Measurements from ENCODE around the gene PRELP. TPM values are rescaled to one million over a fixed set of nuclear protein-coding genes. Genes with fewer than 3 reads are reported as not detected.

Gene PRELP
- total RNA-seq, 1 donor from 2014 or later = 128 TPM

GRCh38 chr1:203486618-203487370 lies 11.2 kb downstream of the PRELP start:
- peak overlapping the region in 1 of 2 donors; percentile 25 for H3K4me3 ChIP-seq
- peak overlapping the region; percentile 88 for H3K27ac ChIP-seq
- TF ChIP-seq POLR2A (IDR thresholded peaks at IDR 0.05) = no peak
- no peak for TF ChIP-seq POLR2AphosphoS5 (IDR thresholded peaks at IDR 0.05; ENCODE audit: insufficient read depth in 1 of 2, low read depth in 1 of 2)
- no peak for TF ChIP-seq CTCF (IDR thresholded peaks at IDR 0.05)
- no peaks in the 10 kb centered on the region for H3K27me3 ChIP-seq
- intact Hi-C loops (cut with DNase I) = loop anchor here (5.0 kb wide), 2 partner anchors 44 to 144 kb away; no protein-coding TSS in a partner anchor
- no peak for DNase-seq (ENCODE audit: extremely low spot score in 2 of 2)
- H3K4me1 ChIP-seq = peaks cover 52% of the 10 kb centered on the region
- H3K9me3 ChIP-seq = no peaks in the 10 kb centered on the region
- peaks cover 0 to 15% of the 10 kb centered on the region in 2 donors for H3K36me3 ChIP-seq

GRCh38 chr1:203488539-203488938 lies 12.9 kb downstream of the PRELP start:
- Histone ChIP-seq H3K4me1 (peaks cover 47% of the 10 kb centered on the region), H3K9me3 (no peaks in the 10 kb centered on the region), H3K4me3 (no peak overlapping the region), H3K36me3 (peaks cover 0 to 10% of the 10 kb centered on the region in 2 donors), H3K27me3 (no peaks in the 10 kb centered on the region), H3K27ac (peak overlapping the region; percentile 88)
- no peak for DNase-seq (ENCODE audit: extremely low spot score in 2 of 2)
- TF ChIP-seq POLR2AphosphoS5 (IDR thresholded peaks at IDR 0.05; ENCODE audit: insufficient read depth in 1 of 2, low read depth in 1 of 2) (no peak), CTCF (IDR thresholded peaks at IDR 0.05) (no peak), POLR2A (IDR thresholded peaks at IDR 0.05) (no peak)
- intact Hi-C loops (cut with DNase I) = loop anchor here (5.0 kb wide), 2 partner anchors 46 to 146 kb away; no protein-coding TSS in a partner anchor

DNA sequence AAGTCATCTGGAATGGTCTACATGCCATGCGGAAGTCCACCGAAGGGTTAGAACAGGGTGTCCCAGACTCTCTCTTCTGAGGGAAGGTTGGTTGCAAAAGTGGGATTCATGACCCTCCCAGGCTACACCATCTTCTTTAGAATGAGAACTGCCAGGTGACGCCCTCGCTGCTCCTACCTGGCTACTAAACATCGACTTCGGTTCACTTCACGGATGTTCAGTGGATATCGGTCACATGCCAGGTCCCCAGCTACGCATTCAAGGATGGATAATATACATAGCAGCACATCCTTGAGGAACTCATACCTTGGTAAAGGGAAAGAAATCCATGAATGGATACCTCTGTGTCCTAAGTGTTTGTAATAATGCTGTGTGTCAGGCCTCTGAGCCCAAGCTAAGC lies 15.0 kb downstream of the PRELP start:
- no peak for DNase-seq (ENCODE audit: extremely low spot score in 2 of 2)
- intact Hi-C loops (cut with DNase I) = no loop called here
- Histone ChIP-seq H3K4me3 (no peak overlapping the region), H3K9me3 (no peaks in the 10 kb centered on the region), H3K27me3 (no peaks in the 10 kb centered on the region), H3K4me1 (peaks cover 35% of the 10 kb centered on the region), H3K27ac (no peak overlapping the region), H3K36me3 (no peaks in the 10 kb centered on the region)
- no peak for TF ChIP-seq CTCF (IDR thresholded peaks at IDR 0.05)
- no peak for TF ChIP-seq POLR2AphosphoS5 (IDR thresholded peaks at IDR 0.05; ENCODE audit: insufficient read depth in 1 of 2, low read depth in 1 of 2)
- no peak for TF ChIP-seq POLR2A (IDR thresholded peaks at IDR 0.05)

DNA sequence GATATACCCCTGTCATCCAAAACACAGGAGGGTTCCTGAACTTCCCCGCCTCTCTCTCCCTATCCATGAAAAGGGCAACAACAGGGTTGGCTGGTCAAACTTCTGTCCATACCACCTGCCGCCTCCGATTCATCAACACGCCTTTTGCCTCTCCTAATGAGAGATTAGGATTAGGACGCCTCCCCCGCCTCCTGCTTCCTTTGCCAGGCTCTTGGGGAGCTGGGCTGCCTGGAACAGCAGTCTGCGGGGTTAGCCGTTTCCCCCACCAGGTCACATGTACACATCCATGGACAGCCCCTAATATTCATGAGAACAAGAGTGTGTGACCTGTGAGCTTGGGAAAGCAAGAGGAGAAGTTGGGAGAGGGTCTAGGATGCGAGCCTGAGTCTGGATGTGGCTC lies 16.1 kb downstream of the PRELP start:
- H3K36me3 ChIP-seq = no peaks in the 10 kb centered on the region
- TF ChIP-seq CTCF (IDR thresholded peaks at IDR 0.05) (no peak), POLR2A (IDR thresholded peaks at IDR 0.05) (no peak), POLR2AphosphoS5 (IDR thresholded peaks at IDR 0.05; ENCODE audit: insufficient read depth in 1 of 2, low read depth in 1 of 2) (peak in 1 of 2 donors; percentile 6)
- no peaks in the 10 kb centered on the region for H3K27me3 ChIP-seq
- H3K4me3 ChIP-seq = no peak overlapping the region
- intact Hi-C loops (cut with DNase I) = no loop called here
- no peaks in the 10 kb centered on the region for H3K9me3 ChIP-seq
- H3K4me1 ChIP-seq = peaks cover 27% of the 10 kb centered on the region
- H3K27ac ChIP-seq = no peak overlapping the region
- DNase-seq (ENCODE audit: extremely low spot score in 2 of 2) = no peak

- Histone ChIP-seq H3K27ac (no peak overlapping the region), H3K27me3 (no peaks in the 10 kb centered on the region), H3K36me3 (no peaks in the 10 kb centered on the region), H3K9me3 (no peaks in the 10 kb centered on the region), H3K4me3 (no peak overlapping the region), H3K4me1 (peaks cover 22% of the 10 kb centered on the region)
- no peak for TF ChIP-seq POLR2AphosphoS5 (IDR thresholded peaks at IDR 0.05; ENCODE audit: insufficient read depth in 1 of 2, low read depth in 1 of 2)
- TF ChIP-seq POLR2A (IDR thresholded peaks at IDR 0.05) = no peak
- TF ChIP-seq CTCF (IDR thresholded peaks at IDR 0.05) = no peak
- DNase-seq (ENCODE audit: extremely low spot score in 2 of 2) = no peak
- intact Hi-C loops (cut with DNase I) = no loop called here
These were observed 16.6 kb downstream of the PRELP start for GRCh38 chr1:203492082-203492747.
